H54 (cell line): ENCODE data around the gene CCDC136.

Experiments used
- DNase-seq: peaks from one replicate; pipeline ENCODE4 v3.0.0; 2011; ENCODE audit warnings: low spot score, mixed read lengths; ENCODE audit not compliant: insufficient read length
- FAIRE-seq: peaks from 3 replicates; lab custom pipeline; 2011; peaks lifted over from hg19 to GRCh38; lab: Jason Lieb, UNC
- POLR2A ChIP-seq: IDR thresholded peaks from 2 replicates; pipeline ENCODE4 v1.6.1; 2011; ENCODE audit warnings: low read depth, mild to moderate bottlenecking, low read length

Gene CCDC136

DNA sequence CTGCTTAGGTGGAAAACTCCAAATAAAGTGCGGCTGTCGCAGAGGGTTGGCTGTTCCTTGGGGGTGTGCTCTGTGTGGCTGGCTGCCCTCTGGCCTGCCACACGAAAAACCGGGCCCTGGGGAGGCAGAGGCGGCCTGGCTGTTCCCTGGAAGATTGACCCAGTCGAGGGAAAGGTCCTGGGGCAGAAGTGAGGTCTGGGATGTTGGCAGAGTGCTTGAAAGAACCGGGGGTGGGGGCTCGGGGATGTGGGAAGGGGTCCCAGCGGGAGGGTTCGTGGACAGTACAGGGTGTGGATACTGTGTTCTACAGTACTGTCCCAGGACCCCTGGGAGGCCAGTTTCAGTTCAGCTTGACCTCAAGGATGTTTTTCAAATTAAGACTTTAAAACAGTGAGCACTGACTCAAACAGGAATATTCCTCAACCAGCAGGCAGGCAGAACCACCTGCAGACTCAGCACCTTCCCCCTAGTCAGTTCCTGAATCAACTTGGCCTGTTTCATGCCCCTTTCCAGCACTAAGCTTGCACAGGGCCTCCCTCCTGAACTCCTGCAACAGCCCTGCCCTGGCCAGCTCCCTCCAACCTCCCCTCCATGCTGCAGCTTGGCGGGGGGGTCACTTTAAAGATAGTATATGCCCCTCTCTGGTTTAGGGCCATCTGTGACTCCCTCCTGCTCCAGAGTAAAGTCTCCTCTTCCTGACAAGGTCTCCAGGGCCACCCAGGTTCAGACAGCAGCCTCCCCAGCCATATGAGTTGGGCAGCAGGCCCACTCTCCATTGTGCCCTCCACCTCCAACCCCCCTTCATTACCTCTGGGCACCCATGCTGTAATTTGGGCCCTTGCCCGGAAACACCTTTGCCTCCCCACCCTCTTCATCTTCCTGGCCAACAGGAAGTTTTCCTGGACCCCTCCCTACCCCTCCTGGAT, 67.7 kb downstream of the CCDC136 start:
- FAIRE-seq (no peak), DNase-seq (no peak)
- TF ChIP-seq POLR2A: no peak

DNA sequence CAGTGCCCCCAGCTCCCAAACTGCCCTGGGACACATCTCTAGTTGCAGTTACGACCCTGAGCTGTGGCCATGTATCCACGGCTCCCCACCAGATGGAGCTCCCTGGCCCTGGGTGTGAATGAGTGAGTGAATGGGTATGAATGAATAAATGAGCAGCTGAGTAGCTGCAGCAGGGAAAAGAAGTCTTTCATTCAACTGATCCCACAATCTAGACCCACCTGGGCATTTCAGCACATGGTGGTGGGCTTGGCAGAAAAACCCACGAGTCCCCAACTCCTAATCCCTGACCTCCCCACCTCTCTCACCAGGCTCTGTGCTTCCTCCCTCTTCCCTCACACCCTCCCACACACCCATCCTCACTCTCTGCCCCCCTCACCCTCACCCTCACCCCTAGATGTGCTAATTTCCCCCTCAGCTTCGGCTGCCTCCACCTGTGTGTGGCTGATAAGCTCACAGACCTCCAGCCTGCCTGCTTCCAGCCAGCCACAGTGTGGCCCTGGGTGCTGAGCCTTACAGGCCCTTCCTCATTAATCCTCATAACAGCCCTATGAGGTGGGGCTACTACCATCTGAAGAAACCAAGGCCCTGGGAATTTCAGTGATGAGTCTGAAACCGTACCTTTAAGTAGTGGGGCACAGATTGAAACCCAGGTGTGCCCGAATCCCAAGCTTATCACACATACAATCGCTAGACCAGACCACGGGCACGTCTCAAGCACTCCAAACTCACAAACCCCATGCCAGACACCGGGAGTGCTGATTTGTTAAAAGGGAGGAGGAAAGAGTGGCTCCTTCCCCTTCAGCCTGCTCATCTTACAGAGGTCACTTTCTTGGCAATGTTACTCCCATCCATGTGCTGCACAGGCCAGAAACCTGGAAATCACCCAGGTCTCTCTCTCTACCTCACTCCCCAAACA, 68.6 kb downstream of the CCDC136 start:
- FAIRE-seq: no peak
- TF ChIP-seq POLR2A: no peak
- peak; percentile 42 for DNase-seq

DNA sequence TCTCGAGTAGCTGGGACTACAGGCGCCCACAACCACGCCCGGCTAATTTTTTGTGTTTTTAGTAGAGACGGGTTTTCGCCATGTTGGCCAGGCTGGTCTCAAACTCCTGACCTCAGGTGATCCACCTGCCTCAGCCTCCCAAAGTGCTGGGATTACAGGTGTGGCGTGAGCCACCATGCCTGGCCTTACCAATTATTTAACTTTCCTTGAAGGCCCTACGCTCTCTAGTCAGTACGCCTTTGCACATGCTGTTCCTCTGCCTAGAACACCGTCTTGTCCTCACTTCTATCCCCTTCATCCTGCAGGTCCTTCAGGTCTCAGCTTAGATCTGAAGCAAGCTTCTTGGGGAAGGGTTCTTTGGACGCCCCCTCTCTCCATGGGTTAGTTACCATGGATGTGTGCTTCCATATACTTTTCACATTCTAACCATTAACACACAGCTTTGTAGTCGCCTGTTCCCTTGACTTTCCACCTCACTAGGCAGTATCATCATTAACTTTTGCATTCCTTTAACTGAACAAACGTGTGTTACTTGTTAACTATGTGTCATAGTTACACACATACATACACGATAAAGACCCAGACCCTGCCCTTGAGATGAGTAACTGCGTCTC, 70.3 kb downstream of the CCDC136 start:
- DNase-seq (no peak), FAIRE-seq (no peak)
- TF ChIP-seq POLR2A: no peak

DNA sequence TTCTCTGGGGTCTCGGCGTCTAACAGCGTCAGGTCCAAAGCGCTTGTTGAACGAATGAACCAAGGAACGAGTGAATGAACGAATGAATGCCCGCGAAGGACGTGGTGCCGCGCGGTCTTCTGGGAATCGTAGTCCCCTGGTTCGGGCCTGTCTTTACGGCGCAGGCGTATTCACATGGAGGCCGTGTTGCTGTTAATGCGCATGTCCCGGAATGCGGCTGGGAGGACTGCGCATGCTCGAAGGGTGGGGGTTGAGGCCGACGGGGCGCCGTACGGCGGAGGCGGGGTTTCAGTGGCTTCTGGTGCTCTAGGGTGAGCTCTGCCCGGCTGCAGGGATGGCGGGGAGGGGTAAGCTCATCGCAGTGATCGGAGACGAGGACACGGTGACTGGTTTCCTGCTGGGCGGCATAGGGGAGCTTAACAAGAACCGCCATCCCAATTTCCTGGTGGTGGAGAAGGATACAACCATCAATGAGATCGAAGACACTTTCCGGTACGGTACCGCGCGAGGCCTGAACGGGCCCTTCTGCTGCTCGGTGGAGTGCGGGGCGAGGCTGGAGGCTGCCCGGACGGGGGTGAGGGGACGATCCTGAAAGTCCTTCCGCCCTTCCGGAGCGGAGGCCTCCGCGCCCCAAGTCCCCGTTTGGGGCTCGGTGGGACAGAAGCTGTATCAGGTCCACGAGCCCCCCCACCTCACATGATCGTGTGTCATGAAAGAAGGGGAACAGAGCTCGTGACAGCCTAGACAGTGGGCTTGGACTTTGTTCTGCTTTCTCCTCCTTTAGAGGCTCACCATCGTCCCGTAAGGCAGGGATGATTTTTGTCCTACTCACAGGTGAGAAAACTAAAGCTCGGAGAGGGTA, 71.0 kb downstream of the CCDC136 start, which contains the start of gene ATP6V1F:
Gene ATP6V1F (plus strand): TSS at position 286 of the 862 bp plus-strand sequence. CDS start 49 bp downstream, at position 335.
- DNase-seq: peak; percentile 98
- peak; percentile 94 for TF ChIP-seq POLR2A
- no peak for FAIRE-seq

DNA sequence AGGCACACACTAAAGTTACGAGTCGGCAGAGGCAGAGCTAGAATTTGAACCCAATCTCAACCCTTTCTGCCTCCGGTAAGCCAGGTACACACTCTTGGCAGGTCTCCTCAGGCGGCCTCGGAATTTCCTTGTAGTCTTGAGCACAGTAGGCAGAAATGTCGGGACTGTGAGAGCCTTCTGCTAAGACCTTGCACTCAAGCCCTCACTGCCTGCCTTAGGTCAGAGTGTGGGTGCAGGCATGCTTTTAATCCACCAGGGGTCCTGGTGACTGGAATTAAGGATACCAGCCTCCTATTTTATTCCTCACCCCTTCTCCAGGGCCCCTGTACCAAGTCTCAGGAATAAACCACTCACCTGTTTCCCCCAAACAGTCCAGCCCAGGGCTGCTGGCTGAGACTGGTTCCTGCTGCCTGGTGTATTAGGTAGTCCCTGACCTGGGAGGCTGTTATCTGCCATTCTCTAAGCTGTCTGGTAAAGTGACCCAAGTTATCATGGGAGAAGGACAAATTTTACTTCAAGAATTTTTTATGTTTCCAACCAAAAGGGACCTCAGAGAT, 71.7 kb downstream of the CCDC136 start:
- peak; percentile 88 for DNase-seq
- FAIRE-seq: no peak
- TF ChIP-seq POLR2A: no peak

DNA sequence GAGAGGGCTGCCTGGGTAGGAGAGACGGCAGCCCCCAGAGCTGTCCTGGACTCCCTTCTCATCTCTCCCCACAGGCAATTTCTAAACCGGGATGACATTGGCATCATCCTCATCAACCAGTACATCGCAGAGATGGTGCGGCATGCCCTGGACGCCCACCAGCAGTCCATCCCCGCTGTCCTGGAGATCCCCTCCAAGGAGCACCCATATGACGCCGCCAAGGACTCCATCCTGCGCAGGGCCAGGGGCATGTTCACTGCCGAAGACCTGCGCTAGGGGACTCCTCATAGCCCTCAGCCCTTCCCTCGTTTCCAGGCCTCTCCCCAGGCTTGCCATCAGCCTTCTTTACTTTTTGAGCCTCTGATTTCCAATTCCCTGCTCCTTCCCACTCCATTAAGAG, 73.5 kb downstream of the CCDC136 start:
- no peak for DNase-seq
- no peak for TF ChIP-seq POLR2A
- no peak for FAIRE-seq

DNA sequence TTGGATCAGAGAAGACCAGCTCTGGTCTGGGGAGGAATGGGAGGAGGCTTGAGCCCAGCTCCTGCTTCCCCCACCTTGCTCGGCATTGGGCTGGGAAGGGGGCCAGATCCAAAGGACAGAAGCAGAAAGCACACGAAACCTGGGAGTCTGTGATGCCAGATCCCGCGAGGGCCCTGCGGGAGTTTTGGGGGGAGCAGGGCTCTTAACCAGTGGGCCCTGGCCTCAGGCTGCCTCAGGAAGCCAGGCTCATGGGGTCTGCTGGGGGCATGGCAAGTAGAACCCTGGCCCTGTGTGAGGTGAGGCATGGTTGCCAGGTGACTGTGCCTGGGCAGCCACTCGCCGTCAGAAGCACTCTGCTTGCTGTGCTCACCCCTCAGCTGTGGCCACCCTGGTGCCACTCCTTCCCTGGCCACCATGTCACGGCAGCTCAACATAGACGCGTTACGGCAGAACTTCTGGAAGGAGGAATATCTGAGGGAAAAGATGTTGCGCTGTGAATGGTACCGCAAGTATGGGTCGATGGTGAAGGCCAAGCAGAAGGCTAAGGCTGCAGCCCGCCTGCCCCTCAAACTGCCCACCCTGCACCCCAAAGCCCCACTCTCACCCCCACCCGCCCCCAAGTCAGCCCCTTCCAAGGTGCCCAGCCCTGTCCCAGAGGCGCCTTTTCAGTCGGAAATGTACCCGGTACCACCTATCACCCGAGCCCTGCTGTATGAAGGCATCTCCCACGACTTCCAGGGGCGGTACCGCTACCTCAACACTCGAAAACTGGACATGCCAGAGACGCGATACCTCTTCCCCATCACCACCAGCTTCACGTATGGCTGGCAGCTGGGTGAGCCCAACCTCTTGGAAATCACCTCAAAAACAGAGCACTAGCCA, 74.5 kb downstream of the CCDC136 start:
- DNase-seq (no peak), FAIRE-seq (no peak)
- TF ChIP-seq POLR2A: no peak

DNA sequence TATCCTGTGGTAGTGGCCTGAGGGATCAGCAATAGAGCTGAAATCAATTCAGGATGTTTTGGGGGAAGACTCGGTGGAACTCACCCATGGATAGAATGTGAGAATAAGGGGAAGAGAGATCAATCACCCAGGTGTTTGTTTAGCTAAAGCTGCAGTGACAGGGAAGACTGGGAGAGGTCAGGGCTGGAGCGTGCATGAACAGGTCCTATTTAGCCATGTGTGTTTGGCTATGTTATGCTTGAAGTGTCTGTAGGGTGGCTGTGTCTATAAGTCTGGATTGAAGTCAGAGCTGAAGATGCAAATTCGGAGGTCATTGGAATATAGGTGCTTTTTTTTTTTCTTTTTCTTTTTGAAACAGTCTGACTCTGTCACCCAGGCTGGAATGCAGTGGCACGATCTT, 75.5 kb downstream of the CCDC136 start:
- TF ChIP-seq POLR2A: no peak
- FAIRE-seq: no peak

DNA sequence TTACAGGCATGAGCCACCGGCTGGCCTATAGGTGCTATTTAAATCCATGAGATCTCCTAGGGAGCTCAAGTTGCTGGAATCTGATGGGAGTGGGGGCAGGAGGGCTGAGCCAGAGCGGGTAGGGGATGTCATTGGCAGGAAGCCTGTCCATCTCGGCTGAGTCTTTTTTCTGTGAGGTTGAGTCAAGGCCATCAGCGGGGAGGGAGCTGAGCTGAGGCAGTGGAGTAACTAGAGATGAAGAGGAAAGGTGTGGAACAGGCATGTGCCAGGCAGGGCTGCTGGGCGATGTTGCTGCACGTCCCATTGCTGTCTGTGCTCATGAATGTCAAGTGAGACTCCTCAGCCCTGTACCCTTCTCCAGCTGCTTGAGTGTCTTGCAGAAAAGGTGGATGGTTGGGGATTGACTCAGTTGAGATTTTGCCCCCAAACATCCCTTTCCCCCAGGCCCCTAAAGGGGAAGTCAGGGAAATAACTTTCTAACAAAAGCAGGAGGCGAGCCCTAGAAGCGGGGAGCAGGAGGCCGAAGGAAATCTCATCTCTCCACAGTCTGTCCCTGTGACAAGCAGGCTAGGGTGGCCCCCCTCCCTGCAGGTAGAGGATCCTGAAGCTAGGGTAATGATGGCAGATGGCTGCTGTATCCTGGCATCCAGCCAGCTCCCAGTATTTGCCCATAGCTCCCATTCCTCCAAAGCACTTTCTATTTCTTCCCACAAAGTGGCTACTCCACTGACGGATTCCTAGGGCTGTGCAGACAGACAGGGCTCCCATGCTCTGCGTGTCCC, 76.3 kb downstream of the CCDC136 start:
- DNase-seq (no peak), FAIRE-seq (no peak)
- TF ChIP-seq POLR2A: no peak

More for the DNA sequence above, 75.5 kb downstream of the CCDC136 start:
- no peak for DNase-seq

DNA sequence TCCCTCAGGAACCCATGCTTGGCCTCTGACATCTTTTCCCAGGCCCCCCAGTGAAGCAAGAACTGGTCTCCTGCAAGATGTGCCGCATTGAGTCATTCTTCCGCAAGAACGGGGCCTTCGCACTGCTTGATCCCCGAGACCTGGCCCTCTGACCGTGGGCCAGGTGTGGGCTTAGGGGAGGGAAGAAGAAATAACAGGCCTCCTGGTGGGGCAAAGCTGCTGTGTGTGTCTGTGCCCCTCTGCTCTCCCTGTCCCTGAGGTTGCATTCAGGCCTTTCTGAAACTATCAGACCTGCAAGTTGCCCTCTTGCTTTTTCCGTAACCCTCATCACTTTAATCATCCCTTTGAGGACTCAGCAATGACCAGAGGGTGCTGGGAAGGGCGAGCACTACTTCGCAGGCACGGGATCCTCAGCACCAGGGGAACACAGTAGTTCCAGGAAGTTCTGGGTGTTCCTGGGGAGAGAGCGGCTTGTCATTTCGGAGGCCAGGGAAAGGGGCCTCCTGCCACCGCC, 76.9 kb downstream of the CCDC136 start:
- no peak for DNase-seq
- no peak for FAIRE-seq
- TF ChIP-seq POLR2A: no peak

DNA sequence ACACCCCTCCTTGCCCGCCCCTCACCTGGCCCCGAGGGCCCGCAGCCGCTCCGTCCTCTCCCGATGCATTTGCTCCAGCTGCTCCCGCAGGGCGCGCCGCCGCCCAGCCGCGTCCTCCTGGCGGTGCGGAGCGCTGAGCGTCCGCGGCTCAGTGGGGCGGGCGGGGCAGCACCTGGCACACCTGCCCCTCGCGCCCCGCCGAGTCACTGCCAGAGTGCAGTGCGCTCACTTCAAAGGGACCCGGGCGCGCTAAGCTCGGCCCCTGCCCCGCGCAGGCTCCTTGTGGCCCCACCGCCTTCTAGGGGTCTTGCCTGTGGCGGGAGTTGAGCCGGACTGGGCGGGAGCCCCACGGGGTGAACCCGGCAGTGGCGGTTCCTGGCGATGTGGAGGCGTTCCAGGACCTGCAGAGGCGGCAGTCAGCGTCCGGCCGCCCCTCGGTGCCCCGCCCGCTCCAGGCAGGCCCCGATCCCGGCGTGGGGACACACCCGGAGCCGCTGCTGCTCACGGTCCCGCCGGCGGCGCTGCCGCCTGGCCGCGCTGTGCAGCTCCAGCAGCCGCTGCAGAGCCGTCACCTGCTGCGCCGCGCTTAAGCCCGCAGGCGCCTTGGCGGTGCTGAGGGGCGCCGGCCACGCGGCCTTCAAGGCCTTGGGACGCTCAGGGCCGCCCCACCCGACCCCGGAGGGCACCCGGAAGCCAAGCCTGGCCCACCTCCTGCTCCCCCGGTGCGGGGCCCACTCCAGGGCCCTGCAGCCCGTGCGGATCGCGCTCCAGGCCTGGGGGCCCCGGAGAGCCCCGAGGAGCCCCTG, 77.6 kb downstream of the CCDC136 start:
- DNase-seq (no peak), FAIRE-seq (no peak)
- TF ChIP-seq POLR2A: no peak
